SJCRH30 (cell line): ENCODE results near the gene TNK1. TPM values are rescaled to one million over a fixed set of nuclear protein-coding genes. Genes with fewer than 3 reads are reported as not detected.
"Not testable (repeated sequence)": the region's sequence is repeated elsewhere in the genome, so short reads cannot be mapped to it uniquely, and the experiment has no call there.

ENCODE experiments used
- DNase-seq, 2 experiments: peaks; one replicate each; pipeline ENCODE4 v3.0.0-alpha.2; 2015 to 2020
- H3K27ac ChIP-seq: fragments of 250-450 bp; sonication (Bioruptor Pico); 2 replicates; pipeline ENCODE4 v1.5.1; 2020; ENCODE audit warnings: mild to moderate bottlenecking, moderate library complexity
- H3K27me3 ChIP-seq: fragments of 250-450 bp; sonication (Bioruptor Pico); 2 replicates; pipeline ENCODE4 v1.5.1; 2020; ENCODE audit warnings: mild to moderate bottlenecking, moderate library complexity
- H3K36me3 ChIP-seq: fragments of 250-450 bp; sonication (Bioruptor Pico); 2 replicates; pipeline ENCODE4 v1.5.1; 2020; ENCODE audit warnings: mild to moderate bottlenecking, moderate library complexity
- H3K4me1 ChIP-seq: fragments of 250-450 bp; sonication (Bioruptor Pico); 2 replicates; pipeline ENCODE4 v1.5.1; 2020; ENCODE audit warnings: mild to moderate bottlenecking, moderate library complexity
- H3K4me3 ChIP-seq: fragments of 250-450 bp; sonication (Bioruptor Pico); 2 replicates; pipeline ENCODE4 v1.5.1; 2020; ENCODE audit warnings: mild to moderate bottlenecking, moderate library complexity
- H3K9me3 ChIP-seq: fragments of 250-450 bp; sonication (Bioruptor Pico); replicated peaks from 2 replicates; pipeline ENCODE4 v1.5.1; 2020; ENCODE audit warnings: mild to moderate bottlenecking, moderate library complexity
- total RNA-seq: library from RNA; depleted of rRNA; stranded (reverse); fragments of >200 nt; shearing (Covaris generic); gene quantifications from 2 replicates; pipeline ENCODE4 v1.2.3, GENCODE V29; 2014

TNK1 gene
- total RNA-seq, 1 experiment from 2014 or later: not detected

DNA sequence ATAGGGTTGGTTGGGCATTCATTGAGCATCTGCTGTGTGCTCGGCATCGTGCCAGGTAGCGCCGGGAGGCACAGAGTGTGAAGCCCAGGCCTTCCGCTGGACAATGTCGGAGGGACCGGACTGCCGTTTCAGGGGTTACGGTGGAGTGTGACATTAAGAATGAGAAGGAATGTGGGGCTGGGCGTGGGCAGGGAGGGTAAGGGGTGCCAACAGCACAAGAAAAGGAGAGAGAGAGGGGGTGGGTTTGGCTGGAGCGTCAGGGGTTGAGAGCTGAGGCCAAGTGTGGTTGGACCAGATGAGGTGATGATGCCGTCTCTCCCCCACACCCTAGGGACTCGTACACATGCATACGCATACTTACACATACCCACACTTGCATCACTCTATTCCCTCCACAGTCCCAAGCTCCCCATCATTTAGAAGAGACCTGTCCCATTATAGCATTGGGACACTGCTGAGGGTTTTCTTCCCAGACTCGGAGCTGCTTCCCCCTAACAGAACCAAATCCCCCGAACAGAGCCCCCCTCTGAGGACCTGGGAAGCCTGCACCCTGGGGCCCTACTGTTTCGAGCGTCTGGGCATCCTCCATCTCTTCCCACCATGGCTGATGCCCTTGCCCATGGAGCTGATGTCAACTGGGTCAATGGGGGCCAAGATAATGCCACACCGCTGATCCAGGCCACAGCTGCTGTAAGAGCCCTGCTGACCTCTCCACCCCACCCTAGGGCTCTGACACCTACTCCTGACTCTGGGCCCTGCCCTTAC, 32.2 kb upstream of the TNK1 start:
- peaks cover 12% of the 10 kb centered on the region; the same call in 1 of the 2 replicates for H3K4me1 ChIP-seq
- no peak overlapping the region for H3K4me3 ChIP-seq

DNA sequence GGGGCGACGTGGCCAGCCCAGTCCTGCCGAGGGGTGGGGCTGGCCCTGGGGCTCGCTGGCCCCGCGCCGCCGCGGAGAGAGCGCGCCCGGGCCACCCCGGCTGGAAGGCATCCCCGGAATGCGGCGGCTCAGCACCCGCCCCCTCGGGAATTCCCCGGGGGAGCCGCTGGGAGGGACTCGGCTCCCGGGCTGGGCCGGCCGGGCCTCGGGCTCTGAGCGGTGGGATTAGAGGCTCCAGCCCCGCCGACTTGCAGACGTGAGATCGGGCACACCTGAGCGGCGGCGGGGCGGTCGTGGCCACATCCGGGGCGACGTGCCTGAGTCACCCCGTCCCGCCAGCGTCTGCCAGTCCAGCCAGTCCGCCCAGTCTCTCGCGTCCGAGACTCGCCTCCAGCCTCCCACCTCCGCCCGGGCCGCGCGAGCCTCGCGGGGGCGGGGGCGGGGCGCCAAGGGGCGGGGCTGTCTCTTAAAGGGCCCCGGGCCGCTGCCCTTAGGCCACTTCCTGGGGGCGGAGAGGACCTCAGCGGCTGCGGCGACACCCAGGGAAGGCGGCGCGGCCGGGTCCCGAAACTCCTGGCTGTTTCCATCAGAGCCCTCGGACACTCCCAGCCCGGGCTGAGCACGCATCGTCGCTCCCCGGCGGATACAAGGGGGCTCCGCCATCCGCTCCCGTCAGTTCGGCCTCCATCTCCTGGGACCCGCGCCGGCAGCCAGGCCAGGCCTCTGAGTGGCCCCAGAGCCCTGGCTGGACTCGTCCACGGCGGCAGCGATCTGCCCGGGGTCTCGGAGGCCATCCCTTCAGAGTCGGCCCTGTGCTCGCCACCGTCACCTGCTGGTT, 29.0 kb upstream of the TNK1 start, which contains the start of gene KCTD11:
KCTD11 (plus strand) TSS at position 498 of the 838 bp plus-strand sequence.
- H3K36me3 ChIP-seq: no peaks in the 10 kb centered on the region
- peak within 1 kb of the TSS; percentile 68 for H3K27ac ChIP-seq
- H3K4me3 ChIP-seq: peak within 1 kb of the TSS; percentile 62
- DNase-seq: peak; percentile 80 to 81
- no peaks in the 10 kb centered on the region for H3K9me3 ChIP-seq
- peaks cover 12% of the 10 kb centered on the region; the same call in 1 of the 2 replicates for H3K4me1 ChIP-seq
- no peaks in the 10 kb centered on the region for H3K27me3 ChIP-seq

More for the DNA sequence above, 32.2 kb upstream of the TNK1 start:
- DNase-seq: no peak
- Histone ChIP-seq H3K9me3 (no peaks in the 10 kb centered on the region), H3K27ac (no peak overlapping the region), H3K36me3 (no peaks in the 10 kb centered on the region), H3K27me3 (no peaks in the 10 kb centered on the region)

DNA sequence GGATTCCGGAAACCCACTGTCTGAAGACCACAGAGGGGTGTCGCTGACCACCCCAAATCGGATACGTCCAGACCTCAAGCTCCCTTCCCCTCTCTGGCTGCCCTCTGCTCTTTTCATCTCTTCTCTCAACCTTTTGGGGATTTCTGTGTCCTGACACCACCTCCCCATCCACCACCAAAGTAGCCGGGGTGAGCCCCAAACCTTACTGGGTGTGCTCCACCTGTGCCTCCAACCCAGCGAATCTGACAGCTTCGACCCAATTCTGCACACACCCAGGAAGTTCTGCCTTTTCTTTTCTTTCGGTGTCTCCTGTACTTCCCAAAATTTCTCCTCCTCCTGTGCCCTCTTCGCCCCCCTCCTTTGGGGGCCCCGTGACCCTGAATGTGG, 28.4 kb upstream of the TNK1 start:
- Histone ChIP-seq H3K4me1 (peaks cover 12% of the 10 kb centered on the region; the same call in 1 of the 2 replicates), H3K9me3 (no peaks in the 10 kb centered on the region), H3K4me3 (peak overlapping the region; percentile 62), H3K27me3 (no peaks in the 10 kb centered on the region), H3K36me3 (no peaks in the 10 kb centered on the region), H3K27ac (peak overlapping the region; percentile 68; the same call in 1 of the 2 replicates)
- no peak for DNase-seq

DNA sequence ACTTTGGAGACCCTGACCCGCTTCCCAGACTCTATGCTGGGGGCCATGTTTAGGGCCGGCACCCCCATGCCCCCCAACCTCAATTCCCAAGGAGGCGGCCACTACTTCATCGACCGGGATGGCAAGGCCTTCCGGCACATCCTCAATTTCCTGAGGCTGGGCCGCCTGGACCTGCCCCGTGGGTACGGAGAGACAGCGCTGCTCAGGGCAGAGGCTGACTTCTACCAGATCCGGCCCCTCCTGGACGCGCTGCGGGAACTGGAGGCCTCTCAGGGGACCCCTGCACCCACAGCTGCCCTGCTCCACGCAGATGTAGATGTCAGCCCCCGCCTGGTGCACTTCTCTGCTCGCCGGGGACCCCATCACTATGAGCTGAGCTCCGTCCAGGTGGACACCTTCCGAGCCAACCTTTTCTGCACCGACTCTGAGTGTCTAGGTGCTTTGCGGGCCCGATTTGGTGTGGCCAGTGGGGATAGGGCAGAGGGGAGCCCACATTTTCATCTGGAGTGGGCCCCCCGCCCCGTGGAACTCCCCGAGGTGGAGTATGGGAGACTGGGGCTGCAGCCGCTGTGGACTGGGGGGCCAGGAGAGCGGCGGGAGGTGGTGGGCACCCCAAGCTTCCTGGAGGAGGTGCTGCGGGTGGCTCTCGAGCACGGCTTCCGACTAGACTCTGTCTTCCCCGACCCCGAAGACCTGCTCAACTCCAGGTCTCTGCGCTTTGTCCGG, 27.8 kb upstream of the TNK1 start:
- DNase-seq: no peak
- Histone ChIP-seq H3K4me1 (peaks cover 12% of the 10 kb centered on the region; the same call in 1 of the 2 replicates), H3K4me3 (peak overlapping the region; percentile 62; the same call in 1 of the 2 replicates), H3K36me3 (no peaks in the 10 kb centered on the region), H3K27me3 (no peaks in the 10 kb centered on the region), H3K27ac (no peak overlapping the region), H3K9me3 (no peaks in the 10 kb centered on the region)

GRCh38 chr17:7354262-7354843, 26.5 kb upstream of the TNK1 start:
- Histone ChIP-seq H3K9me3 (no peaks in the 10 kb centered on the region), H3K27me3 (no peaks in the 10 kb centered on the region), H3K4me1 (peaks cover 12% of the 10 kb centered on the region; the same call in 1 of the 2 replicates), H3K4me3 (no peak overlapping the region), H3K27ac (no peak overlapping the region), H3K36me3 (no peaks in the 10 kb centered on the region)
- DNase-seq: no peak

DNA sequence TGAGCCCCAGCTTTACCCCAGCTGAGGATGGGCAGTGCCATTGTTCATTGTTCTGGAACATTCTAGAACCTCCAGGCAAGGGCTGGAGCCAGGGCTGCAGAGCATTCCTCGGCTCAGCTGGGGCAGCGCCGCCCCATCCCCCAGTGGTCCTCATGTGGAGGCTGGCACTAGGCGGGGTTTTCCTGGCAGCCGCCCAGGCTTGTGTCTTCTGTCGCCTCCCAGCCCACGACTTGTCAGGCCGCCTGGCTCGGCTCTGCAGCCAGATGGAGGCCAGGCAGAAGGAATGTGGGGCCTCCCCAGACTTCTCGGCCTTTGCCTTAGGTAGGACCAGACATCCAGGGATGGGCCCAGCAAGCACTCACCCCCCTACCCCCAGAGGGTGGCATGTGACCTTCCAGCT, 25.8 kb upstream of the TNK1 start, which contains the start of gene TMEM95:
TMEM95 (plus strand) TSS at position 104 of the 400 bp plus-strand sequence; CDS start at position 153, 49 bp downstream.
- Histone ChIP-seq H3K4me3 (no peak within 1 kb of the TSS), H3K4me1 (peaks cover 6% of the 10 kb centered on the region; the same call in 1 of the 2 replicates), H3K9me3 (no peaks in the 10 kb centered on the region), H3K27ac (no peak within 1 kb of the TSS), H3K27me3 (no peaks in the 10 kb centered on the region), H3K36me3 (no peaks in the 10 kb centered on the region)
- DNase-seq: no peak

DNA sequence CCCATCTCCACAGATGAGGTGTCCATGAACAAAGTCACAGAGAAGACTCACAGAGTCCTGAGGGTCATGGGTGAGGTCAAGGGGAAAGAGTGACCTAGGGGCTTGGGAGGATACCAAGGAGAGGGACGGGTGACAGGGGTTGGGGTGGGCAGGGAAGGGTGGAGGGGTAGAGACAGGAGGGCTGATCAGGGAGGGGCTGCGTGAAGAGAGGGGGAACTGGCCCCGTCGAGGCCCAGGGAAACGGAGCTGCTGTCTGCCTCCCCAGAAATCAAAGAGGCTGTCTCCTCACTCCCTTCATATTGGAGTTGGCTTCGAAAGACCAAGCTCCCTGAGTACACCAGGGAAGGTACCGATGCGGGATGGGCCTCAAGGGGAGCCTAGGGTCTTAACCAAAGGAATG, 25.3 kb upstream of the TNK1 start:
- no peak overlapping the region for H3K27ac ChIP-seq
- H3K27me3 ChIP-seq: no peaks in the 10 kb centered on the region
- H3K4me1 ChIP-seq: peaks cover 6% of the 10 kb centered on the region; the same call in 1 of the 2 replicates
- no peak overlapping the region for H3K4me3 ChIP-seq
- no peaks in the 10 kb centered on the region for H3K36me3 ChIP-seq
- no peaks in the 10 kb centered on the region for H3K9me3 ChIP-seq
- no peak for DNase-seq

- Histone ChIP-seq H3K27ac (no peak overlapping the region), H3K36me3 (no peaks in the 10 kb centered on the region), H3K4me3 (no peak overlapping the region), H3K9me3 (no peaks in the 10 kb centered on the region), H3K4me1 (peaks cover 6% of the 10 kb centered on the region; the same call in 1 of the 2 replicates), H3K27me3 (no peaks in the 10 kb centered on the region)
- peak; percentile 73 to 79 for DNase-seq
These were observed 24.8 kb upstream of the TNK1 start for GRCh38 chr17:7356072-7356549.

- DNase-seq: no peak
- no peak overlapping the region for H3K4me3 ChIP-seq
- no peaks in the 10 kb centered on the region for H3K9me3 ChIP-seq
- no peaks in the 10 kb centered on the region for H3K27me3 ChIP-seq
- no peak overlapping the region for H3K27ac ChIP-seq
- peaks cover 6% of the 10 kb centered on the region; the same call in 1 of the 2 replicates for H3K4me1 ChIP-seq
- H3K36me3 ChIP-seq: no peaks in the 10 kb centered on the region
These were observed 24.1 kb upstream of the TNK1 start for GRCh38 chr17:7356756-7357155.

DNA sequence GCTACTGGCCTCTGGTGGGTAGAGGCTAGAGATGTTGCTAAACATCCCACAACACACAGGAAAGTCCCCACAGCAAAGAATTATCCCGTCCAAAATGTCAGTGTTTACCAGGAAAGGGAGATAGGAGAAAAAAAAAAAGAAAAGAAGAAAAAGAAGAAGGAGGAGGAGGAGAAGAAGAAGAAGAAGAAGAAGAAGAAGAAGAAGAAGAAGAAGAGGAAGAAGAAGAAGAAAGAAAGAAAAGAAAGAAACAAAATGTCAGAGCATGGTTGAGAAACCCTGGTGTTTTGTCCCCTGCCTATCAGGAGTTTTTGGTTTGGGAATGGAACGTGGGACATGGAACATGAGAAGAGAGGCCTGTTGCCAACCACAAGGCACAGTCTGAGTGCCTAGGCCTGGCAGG, 23.5 kb upstream of the TNK1 start:
- Histone ChIP-seq H3K27ac (no peak overlapping the region), H3K36me3 (no peaks in the 10 kb centered on the region), H3K9me3 (no peaks in the 10 kb centered on the region), H3K4me3 (no peak overlapping the region), H3K4me1 (peaks cover 6% of the 10 kb centered on the region; the same call in 1 of the 2 replicates), H3K27me3 (no peaks in the 10 kb centered on the region)
- no peak for DNase-seq

GRCh38 chr17:7361906-7362305, 19.0 kb upstream of the TNK1 start:
- H3K9me3 ChIP-seq: no peaks in the 10 kb centered on the region
- no peaks in the 10 kb centered on the region for H3K27me3 ChIP-seq
- DNase-seq: no peak
- no peak overlapping the region for H3K4me3 ChIP-seq
- H3K27ac ChIP-seq: no peak overlapping the region
- H3K4me1 ChIP-seq: no peaks in the 10 kb centered on the region
- H3K36me3 ChIP-seq: no peaks in the 10 kb centered on the region

- H3K4me1 ChIP-seq: no peaks in the 10 kb centered on the region
- no peak overlapping the region for H3K4me3 ChIP-seq
- H3K27ac ChIP-seq: no peak overlapping the region
- no peak for DNase-seq
- H3K27me3 ChIP-seq: no peaks in the 10 kb centered on the region
- H3K9me3 ChIP-seq: no peaks in the 10 kb centered on the region
- no peaks in the 10 kb centered on the region for H3K36me3 ChIP-seq
These were observed 17.6 kb upstream of the TNK1 start for GRCh38 chr17:7363311-7363710.

DNA sequence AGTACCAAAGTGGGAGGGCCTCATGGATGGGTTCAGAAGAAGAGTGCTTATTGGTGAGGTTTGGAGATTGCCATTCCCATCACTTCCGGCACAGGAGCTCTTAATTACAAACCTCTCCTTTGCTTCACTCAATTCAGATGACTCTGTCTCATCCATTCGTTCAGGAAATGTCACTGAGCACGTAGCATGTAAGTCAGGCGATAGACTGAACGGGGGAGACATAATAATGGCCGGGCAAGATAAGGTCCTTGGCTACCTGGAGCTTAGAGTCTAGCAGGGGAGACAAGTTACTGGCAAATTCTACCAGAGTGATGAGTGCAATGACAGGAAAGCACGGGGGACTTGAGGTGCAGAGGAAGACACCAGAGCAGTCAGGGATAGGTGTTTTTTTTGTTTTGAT, 14.9 kb upstream of the TNK1 start:
- DNase-seq, H3K27ac ChIP-seq, H3K4me1 ChIP-seq, H3K9me3 ChIP-seq, H3K36me3 ChIP-seq, H3K4me3 ChIP-seq, H3K27me3 ChIP-seq: not testable (repeated sequence)

- H3K36me3 ChIP-seq: no peaks in the 10 kb centered on the region
- no peak overlapping the region for H3K27ac ChIP-seq
- no peak for DNase-seq
- no peaks in the 10 kb centered on the region for H3K4me1 ChIP-seq
- no peaks in the 10 kb centered on the region for H3K27me3 ChIP-seq
- H3K4me3 ChIP-seq: no peak overlapping the region
- H3K9me3 ChIP-seq: no peaks in the 10 kb centered on the region
These were observed 13.8 kb upstream of the TNK1 start for GRCh38 chr17:7367083-7367482.
